RWPE2 (cell line): ENCODE results near the gene DNAJB12.

Experiments
- ATAC-seq: fragments of 200-7000 bp; cut with Tn5 transposase; 3 replicates; pipeline ENCODE4 v1.9.1; 2021; ENCODE audit warnings: low read depth
- DNase-seq: peaks from one replicate; pipeline ENCODE4 v3.0.0-alpha.2; 2020; ENCODE audit warnings: low spot score
- H3K27ac ChIP-seq: fragments of 450-650 bp; 2 replicates; pipeline ENCODE4 v1.5.1; 2017; ENCODE audit warnings: mild to moderate bottlenecking; ENCODE audit not compliant: poor library complexity, severe bottlenecking
- H3K27me3 ChIP-seq: fragments of 250-450 bp; sonication (Bioruptor Pico); 2 replicates; pipeline ENCODE4 v1.5.1; 2021; ENCODE audit warnings: mild to moderate bottlenecking, moderate library complexity; ENCODE audit not compliant: insufficient read depth, poor library complexity, severe bottlenecking
- H3K36me3 ChIP-seq: fragments of 250-450 bp; sonication (Bioruptor Pico); 2 replicates; pipeline ENCODE4 v1.5.1; 2020; ENCODE audit warnings: low read depth, mild to moderate bottlenecking, moderate library complexity
- H3K4me1 ChIP-seq: fragments of 250-450 bp; sonication (Bioruptor Pico); 2 replicates; pipeline ENCODE4 v1.5.1; 2021; ENCODE audit warnings: mild to moderate bottlenecking, moderate library complexity; ENCODE audit not compliant: insufficient read depth, poor library complexity, severe bottlenecking
- H3K4me3 ChIP-seq: fragments of 250-450 bp; sonication (Bioruptor Pico); 2 replicates; pipeline ENCODE4 v1.5.1; 2021; ENCODE audit warnings: mild to moderate bottlenecking, moderate library complexity; ENCODE audit not compliant: severe bottlenecking
- H3K9me3 ChIP-seq: fragments of 250-450 bp; sonication (Bioruptor Pico); 2 replicates; pipeline ENCODE4 v1.5.1; 2021; ENCODE audit warnings: mild to moderate bottlenecking, moderate library complexity; ENCODE audit not compliant: severe bottlenecking
- TF ChIP-seq, protein P1 (sequence below): fragments of 450-650 bp; IDR thresholded peaks from one replicate; pipeline ENCODE4 v1.5.1; 2017; ENCODE audit warnings: mild to moderate bottlenecking, moderate library complexity; ENCODE audit not compliant: poor library complexity, severe bottlenecking

DNAJB12 gene

DNA sequence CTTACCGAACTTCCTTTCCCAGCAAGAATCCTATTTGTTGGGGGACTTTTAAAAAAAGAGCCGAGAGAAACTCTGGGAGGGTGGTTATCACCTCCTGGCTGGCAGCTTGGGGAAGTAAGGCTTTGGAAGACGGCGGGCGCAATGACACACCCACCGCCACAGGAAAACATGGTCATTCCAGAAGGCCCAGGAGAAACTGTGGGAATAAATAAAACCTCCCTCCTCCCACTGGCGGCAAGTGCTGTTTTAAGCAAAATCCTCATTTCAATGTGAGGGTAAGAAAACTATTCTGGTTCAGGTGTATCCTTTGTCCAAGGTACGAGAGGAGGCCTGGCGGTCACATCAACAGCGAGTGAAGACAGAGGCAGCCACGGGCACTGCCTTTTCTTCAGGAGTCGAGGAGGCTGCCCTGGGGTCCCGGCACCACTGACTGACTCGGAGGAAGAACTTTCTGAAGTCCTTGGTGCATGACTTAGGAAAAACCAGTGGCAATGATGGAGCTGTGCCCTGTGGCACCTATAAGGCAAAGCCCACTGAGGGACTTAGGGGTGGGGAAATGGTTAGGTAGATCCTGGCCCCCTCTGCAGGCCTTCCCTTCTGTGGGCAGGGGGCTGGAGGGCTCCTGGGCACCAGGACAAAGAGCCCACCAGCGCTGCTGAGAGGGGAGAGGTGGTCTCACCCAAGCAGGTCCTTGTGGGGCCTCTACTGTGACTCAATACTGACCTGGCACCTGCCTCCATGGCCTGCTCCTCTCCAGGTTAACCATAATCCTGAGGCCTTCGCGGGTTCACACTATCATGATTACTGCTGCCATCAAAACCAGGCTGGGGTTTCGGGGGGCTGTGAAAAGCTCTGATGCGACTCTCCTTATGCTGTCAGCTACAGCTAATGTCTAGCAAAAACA lies 21.4 kb downstream of the DNAJB12 start:
- Histone ChIP-seq H3K36me3 (peaks cover 18% of the 10 kb centered on the region), H3K4me1 (peaks cover 51% of the 10 kb centered on the region), H3K4me3 (no peak overlapping the region), H3K27me3 (no peaks in the 10 kb centered on the region), H3K27ac (peak overlapping the region; percentile 99), H3K9me3 (no peaks in the 10 kb centered on the region)
- DNase-seq (no peak), ATAC-seq (no peak)
- TF ChIP-seq, protein P1, sequence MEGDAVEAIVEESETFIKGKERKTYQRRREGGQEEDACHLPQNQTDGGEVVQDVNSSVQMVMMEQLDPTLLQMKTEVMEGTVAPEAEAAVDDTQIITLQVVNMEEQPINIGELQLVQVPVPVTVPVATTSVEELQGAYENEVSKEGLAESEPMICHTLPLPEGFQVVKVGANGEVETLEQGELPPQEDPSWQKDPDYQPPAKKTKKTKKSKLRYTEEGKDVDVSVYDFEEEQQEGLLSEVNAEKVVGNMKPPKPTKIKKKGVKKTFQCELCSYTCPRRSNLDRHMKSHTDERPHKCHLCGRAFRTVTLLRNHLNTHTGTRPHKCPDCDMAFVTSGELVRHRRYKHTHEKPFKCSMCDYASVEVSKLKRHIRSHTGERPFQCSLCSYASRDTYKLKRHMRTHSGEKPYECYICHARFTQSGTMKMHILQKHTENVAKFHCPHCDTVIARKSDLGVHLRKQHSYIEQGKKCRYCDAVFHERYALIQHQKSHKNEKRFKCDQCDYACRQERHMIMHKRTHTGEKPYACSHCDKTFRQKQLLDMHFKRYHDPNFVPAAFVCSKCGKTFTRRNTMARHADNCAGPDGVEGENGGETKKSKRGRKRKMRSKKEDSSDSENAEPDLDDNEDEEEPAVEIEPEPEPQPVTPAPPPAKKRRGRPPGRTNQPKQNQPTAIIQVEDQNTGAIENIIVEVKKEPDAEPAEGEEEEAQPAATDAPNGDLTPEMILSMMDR, result no peak

DNA sequence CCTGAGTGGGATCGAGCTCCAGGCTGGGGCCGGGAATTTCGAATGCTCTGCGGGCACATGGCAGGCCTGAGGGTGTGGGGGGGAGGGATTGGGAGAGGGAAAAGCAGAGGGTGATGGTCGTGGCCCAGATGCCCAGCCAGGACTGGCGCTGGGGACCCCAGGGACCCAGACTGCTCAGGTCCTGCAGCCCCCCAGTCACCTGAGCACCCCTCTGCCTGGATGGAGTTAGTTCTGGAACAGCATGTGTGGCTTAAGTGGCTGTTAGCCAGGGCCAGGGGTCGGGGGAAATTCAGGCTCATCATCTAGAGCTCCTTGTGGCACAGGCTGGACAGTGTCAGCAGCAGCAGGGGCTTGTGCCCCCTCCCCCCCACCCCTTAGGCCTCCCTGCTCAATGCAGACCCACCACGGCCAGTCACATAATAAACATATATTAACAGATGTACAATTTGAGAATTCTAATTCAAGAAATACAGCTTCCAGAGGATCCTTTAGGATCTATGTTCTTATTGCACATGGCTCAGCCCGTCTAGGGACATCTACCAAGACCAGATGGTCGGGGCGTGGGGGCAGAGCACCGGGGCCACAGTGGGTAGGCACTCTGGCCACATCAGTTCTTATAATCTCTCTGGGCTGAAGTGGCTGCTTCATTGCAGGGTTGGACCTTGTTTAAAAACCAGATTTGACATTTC lies 22.2 kb downstream of the DNAJB12 start:
- Histone ChIP-seq H3K27ac (peak overlapping the region; percentile 99), H3K4me3 (no peak overlapping the region), H3K27me3 (no peaks in the 10 kb centered on the region), H3K9me3 (no peaks in the 10 kb centered on the region), H3K36me3 (peaks cover 11% of the 10 kb centered on the region), H3K4me1 (peaks cover 57% of the 10 kb centered on the region)
- TF ChIP-seq, protein P1, result no peak
- ATAC-seq, result no peak
- DNase-seq, result no peak

DNA sequence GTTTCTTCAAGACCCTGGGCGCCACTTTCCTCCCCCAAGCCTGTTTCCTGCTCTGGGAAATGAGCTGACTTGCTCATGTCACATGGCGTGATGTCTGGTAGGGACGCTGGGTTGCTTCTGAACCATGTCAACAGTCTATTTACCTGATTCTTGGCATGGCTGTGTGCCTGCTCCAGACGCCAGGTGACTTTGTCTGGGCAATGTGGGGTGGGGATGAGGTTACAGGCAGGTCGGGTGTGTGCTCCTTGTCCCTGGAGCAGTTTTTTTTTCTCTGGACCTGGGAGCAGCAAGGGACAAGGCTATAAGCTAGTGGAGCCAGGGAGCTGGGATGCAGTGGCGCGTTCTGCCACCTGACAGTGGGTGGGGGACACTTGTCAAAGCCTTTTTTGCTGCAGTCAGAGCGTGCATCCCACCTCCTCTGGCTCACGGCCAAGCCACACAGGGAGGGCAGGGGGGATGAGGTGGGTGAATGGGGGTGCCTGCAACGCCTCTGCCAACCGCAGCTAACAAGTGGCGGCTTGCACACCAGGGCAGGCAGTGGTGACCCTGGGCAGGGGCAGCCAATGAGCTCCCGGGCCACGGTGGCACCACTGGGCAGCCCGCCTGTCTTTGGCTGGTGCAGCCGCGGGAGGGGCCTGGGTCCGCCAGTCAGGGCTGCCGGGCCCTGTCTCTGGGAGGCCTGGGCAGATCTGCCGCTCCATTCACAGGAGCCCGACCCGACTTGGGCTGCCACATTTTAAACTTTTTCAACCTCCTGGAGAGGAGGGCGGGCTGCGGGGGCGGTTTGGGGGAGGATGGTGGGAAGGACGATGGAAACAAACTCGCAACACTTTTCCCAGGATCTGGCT lies 22.9 kb downstream of the DNAJB12 start:
- TF ChIP-seq, protein P1, result peak; percentile 19
- Histone ChIP-seq H3K27ac (peak overlapping the region; percentile 99), H3K27me3 (no peaks in the 10 kb centered on the region), H3K4me3 (no peak overlapping the region), H3K9me3 (no peaks in the 10 kb centered on the region), H3K36me3 (peaks cover 8% of the 10 kb centered on the region; the same call in 1 of the 2 replicates), H3K4me1 (peaks cover 55% of the 10 kb centered on the region)
- DNase-seq (peak; percentile 99), ATAC-seq (peak; percentile 81)

DNA sequence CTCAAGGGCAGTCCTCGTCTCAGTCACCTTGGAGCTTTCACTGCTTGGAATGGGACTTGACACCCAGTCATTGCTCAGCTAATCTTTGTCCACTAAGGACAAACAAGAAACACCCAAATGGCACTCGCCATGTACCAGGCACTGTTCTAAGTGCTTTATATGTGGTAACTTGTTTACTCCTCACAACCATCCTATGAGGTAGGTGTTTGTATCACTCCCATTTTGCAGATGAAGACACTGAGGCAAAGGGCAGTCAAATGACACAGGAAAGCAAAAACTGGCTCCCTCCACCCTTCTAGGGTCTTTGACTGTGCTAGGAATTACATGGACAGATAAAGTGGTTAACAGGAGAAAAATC lies 24.7 kb downstream of the DNAJB12 start:
- TF ChIP-seq, protein P1, result no peak
- peak overlapping the region; percentile 99 for H3K27ac ChIP-seq
- ATAC-seq, result no peak
- peaks cover 51% of the 10 kb centered on the region for H3K4me1 ChIP-seq
- no peaks in the 10 kb centered on the region for H3K9me3 ChIP-seq
- no peaks in the 10 kb centered on the region for H3K27me3 ChIP-seq
- peaks cover 8% of the 10 kb centered on the region; the same call in 1 of the 2 replicates for H3K36me3 ChIP-seq
- H3K4me3 ChIP-seq, result no peak overlapping the region
- no peak for DNase-seq
